VCaP (cell line): ENCODE measurements around the gene DNAJB9.

Source experiments
- H3K27ac ChIP-seq: fragments of 450-650 bp; 2 replicates; pipeline ENCODE4 v1.5.1; 2017
- TF ChIP-seq, protein P1 (sequence below): fragments of 450-650 bp; conservative IDR thresholded peaks from 2 replicates; pipeline ENCODE4 v1.5.1; 2017; ENCODE audit warnings: mild to moderate bottlenecking, moderate library complexity

DNAJB9 gene

DNA sequence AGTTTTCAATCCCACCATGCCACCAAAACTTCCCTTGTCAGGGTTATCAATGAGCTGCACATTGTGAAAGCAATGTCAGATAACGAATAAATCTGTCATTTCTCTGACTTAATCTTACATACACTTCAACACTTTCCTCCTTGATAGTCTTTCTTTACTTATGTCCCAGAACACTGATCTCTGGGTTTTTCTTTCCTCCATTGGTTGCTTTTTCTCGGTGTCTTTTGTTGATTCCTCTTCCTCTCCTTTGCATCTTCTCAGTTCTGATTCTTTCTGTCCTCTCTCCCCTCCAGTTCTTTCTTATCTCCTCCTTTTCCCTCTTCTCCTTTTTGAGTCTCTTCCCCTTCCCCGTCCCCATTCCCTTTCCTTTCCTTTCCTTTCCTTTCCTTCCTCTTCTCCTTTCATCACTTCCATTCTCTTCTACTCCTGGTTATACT is 16.6 kb downstream of the DNAJB9 start:
- no peak overlapping the region for H3K27ac ChIP-seq
- TF ChIP-seq, protein P1, sequence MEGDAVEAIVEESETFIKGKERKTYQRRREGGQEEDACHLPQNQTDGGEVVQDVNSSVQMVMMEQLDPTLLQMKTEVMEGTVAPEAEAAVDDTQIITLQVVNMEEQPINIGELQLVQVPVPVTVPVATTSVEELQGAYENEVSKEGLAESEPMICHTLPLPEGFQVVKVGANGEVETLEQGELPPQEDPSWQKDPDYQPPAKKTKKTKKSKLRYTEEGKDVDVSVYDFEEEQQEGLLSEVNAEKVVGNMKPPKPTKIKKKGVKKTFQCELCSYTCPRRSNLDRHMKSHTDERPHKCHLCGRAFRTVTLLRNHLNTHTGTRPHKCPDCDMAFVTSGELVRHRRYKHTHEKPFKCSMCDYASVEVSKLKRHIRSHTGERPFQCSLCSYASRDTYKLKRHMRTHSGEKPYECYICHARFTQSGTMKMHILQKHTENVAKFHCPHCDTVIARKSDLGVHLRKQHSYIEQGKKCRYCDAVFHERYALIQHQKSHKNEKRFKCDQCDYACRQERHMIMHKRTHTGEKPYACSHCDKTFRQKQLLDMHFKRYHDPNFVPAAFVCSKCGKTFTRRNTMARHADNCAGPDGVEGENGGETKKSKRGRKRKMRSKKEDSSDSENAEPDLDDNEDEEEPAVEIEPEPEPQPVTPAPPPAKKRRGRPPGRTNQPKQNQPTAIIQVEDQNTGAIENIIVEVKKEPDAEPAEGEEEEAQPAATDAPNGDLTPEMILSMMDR = no peak

DNA sequence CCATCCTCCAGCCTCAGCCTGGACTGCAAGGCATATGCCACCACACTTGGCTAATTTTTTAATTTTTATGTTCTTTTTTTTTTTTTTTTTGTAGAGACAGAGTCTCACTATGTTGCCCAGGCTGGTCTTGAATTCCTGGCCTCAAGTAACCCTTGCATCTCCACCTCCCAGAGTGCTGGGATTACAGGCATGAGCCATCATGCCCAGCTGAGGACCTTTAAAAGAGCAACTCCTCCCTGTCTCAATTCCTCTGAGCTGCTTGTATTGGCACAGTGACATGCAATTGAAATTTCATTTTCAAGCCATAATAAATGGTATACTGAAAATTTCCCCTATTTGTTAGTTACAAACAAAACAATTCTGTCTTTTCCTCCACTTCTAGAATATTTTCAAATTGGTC is 19.5 kb downstream of the DNAJB9 start:
- TF ChIP-seq, protein P1 = no peak
- H3K27ac ChIP-seq = no peak overlapping the region

DNA sequence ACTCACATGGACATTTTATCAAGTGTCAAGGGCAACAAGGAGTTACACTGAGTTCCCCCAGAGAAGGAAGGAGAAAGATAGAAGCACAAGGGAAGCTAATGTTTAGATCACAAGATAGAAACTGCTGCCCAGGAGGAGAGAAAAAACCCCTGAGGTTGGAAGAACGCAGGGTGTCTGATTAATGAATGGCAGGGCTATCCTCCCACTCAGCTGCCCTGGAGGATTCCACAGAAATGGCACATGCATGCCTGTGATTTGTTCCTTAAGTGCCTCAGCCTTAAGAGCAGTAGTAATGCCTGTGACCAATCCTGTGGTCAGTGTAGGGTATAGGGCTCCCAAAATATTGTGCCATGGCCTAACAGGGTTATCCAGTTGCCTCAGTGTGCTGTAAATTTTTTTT is 20.2 kb downstream of the DNAJB9 start:
- H3K27ac ChIP-seq = no peak overlapping the region
- TF ChIP-seq, protein P1 = no peak

DNA sequence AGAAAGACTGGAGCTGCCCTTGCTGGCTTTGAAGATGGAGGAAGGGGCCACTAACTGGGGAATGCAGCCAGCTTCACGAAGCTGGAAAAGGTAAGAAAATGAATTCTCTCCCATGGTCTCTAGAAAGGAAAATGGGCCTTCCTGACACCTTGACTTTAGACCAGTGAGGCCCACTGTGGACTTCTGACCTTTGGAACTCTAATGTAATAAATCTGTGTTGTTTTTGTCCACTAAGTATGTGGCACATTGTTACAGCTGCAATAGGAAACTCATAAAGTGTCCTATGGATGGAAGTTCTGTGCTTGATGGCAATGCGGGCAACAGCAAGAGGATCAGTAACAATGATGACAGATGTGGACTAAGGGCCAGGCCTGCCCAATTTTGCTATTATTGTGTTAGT is 20.9 kb downstream of the DNAJB9 start:
- no peak overlapping the region for H3K27ac ChIP-seq
- TF ChIP-seq, protein P1 = no peak

DNA sequence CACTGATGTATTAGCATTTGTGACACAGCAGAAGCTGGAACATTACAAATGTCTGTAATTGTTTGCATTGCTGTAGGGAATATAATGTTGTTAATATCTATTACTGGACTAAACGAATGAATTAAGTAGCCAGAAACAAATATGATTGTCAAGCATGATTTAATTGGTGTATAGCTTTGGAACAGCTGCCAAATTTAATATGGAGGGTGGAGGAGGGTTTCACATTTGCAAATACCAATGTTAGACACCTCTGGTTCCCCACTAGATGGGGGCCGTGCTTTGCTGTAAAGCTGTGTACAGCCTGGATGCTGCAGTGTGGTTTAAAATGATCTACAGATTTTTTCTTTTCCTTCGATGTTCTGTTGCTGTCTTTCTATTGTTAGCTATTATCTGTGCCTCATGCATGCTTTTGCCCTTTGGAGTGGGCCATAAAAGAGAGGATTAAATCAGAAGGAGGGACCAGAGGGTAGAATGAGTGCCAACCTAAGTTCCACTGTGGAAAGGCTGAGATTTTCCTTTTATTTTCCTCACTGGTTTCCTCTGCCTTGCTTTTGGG is 23.1 kb downstream of the DNAJB9 start:
- peak overlapping the region; percentile 51 for H3K27ac ChIP-seq
- TF ChIP-seq, protein P1 = peak; percentile 89

DNA sequence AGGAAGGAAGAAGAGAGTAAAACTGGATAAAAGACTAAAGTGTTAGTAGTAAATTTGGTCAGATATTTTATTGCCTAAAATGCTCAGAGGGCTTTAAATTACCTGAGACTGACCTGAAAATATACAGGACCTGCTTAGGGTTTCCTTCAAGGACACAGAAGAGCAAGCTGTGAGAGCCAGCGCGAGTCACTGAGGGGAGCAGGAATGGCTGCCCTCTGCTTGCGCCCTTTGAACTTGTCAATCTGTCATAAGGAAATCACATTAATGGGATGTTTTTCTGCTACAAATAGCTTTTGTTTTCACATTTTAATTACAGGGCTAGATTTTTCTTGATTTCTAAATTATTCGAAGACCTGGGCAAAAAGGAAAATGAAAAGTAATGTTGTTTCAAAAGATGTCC is 26.9 kb downstream of the DNAJB9 start:
- H3K27ac ChIP-seq = no peak overlapping the region
- TF ChIP-seq, protein P1 = no peak

DNA sequence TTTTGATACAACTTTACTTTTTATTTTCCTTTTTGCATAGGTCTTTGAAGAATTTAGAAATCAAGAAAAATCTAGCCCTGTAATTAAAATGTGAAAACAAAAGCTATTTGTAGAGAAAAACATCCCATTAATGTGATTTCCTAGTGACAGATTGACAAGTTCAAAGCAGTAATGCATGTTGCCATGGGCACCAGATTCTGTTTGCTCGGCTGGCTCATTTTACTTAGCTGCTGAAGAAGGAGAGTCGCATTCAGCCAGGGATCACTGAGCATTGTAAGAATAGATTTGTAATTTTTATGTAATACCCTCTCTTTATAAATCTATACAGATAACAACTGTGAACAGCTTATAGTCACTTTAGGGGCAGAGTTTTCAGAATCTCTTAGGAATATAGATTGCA is 28.5 kb downstream of the DNAJB9 start:
- H3K27ac ChIP-seq = peak overlapping the region; percentile 61
- TF ChIP-seq, protein P1 = no peak
